Measurements from ENCODE around the gene RNF157.

Gene RNF157

DNA sequence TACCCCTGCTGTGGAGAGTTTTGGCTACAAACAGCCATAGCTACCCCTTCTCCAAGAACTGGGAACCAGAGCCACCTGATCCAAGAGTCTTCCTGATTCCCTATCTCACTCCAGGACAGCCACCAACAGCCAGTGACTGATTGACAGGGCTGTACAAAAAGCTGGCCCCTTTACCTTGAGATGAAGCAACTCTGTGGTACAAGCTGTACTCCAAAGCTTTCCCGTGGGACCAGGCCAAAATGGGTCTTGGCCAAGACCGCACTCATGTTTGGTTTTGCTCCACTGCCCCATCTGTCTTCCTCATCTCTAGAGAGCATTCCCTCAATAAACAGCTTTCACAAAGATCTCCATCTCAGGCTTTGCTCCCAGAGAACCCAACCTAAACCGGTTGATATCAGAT lies 43.6 kb downstream of the RNF157 start:
- Histone ChIP-seq H3K36me3 (ENCODE audit: low read depth) (no peaks in the 10 kb centered on the region), H3K4me1 (ENCODE audit: insufficient read depth, poor library complexity, severe bottlenecking) (no peaks in the 10 kb centered on the region), H3K27ac (ENCODE audit: poor library complexity, severe bottlenecking) (no peak overlapping the region), H3K9me3 (ENCODE audit: severe bottlenecking) (no peaks in the 10 kb centered on the region), H3K4me3 (ENCODE audit: severe bottlenecking) (no peak overlapping the region), H3K27me3 (ENCODE audit: insufficient read depth, poor library complexity, severe bottlenecking) (no peaks in the 10 kb centered on the region)
- ATAC-seq (ENCODE audit: low read depth), result no peak
- TF ChIP-seq, protein P1, sequence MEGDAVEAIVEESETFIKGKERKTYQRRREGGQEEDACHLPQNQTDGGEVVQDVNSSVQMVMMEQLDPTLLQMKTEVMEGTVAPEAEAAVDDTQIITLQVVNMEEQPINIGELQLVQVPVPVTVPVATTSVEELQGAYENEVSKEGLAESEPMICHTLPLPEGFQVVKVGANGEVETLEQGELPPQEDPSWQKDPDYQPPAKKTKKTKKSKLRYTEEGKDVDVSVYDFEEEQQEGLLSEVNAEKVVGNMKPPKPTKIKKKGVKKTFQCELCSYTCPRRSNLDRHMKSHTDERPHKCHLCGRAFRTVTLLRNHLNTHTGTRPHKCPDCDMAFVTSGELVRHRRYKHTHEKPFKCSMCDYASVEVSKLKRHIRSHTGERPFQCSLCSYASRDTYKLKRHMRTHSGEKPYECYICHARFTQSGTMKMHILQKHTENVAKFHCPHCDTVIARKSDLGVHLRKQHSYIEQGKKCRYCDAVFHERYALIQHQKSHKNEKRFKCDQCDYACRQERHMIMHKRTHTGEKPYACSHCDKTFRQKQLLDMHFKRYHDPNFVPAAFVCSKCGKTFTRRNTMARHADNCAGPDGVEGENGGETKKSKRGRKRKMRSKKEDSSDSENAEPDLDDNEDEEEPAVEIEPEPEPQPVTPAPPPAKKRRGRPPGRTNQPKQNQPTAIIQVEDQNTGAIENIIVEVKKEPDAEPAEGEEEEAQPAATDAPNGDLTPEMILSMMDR (IDR thresholded peaks at IDR 0.05; ENCODE audit: poor library complexity, severe bottlenecking), result no peak
- DNase-seq (ENCODE audit: low spot score), result no peak

DNA sequence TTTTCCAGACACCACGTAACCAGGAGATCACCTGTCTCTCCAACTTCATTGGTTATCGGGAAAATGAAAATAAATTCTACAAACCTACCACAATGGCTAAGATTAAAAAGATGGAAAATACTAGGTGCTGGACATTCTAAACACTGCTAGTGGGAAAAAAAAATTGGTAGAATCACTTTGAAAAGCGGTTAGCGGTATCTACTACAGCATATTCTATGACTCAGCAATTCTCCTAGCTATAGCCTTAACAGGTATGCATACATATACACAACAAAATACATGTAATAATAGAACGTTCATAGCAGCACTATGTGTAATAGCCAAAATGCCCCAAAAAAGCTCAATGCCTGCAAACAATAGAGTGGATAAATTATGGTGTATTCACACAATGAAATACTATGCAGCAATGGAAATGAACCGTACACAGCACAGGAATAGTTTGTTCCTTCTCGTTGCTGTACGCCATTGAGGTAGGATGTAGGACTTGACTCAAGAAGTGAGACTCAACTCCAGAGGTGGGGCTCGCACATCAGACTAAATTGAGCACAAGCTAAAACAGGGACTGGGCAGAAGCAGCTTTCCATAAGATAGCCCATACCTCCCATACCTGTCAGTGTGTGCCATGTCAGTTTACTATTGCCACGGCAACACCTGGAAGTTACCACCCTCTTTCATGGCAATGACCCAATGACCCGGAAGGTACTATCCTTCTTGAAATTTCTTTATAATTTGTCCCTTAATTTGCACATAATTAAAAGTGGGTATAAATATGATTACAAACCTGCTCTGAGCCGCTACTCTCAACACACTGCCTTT lies 44.8 kb downstream of the RNF157 start:
- Histone ChIP-seq H3K27ac (ENCODE audit: poor library complexity, severe bottlenecking) (no peak overlapping the region), H3K36me3 (ENCODE audit: low read depth) (no peaks in the 10 kb centered on the region), H3K9me3 (ENCODE audit: severe bottlenecking) (no peaks in the 10 kb centered on the region), H3K4me3 (ENCODE audit: severe bottlenecking) (no peak overlapping the region), H3K4me1 (ENCODE audit: insufficient read depth, poor library complexity, severe bottlenecking) (no peaks in the 10 kb centered on the region), H3K27me3 (ENCODE audit: insufficient read depth, poor library complexity, severe bottlenecking) (no peaks in the 10 kb centered on the region)
- DNase-seq (ENCODE audit: low spot score) (no peak), ATAC-seq (ENCODE audit: low read depth) (no peak)
- TF ChIP-seq, protein P1 (IDR thresholded peaks at IDR 0.05; ENCODE audit: poor library complexity, severe bottlenecking), result no peak

DNA sequence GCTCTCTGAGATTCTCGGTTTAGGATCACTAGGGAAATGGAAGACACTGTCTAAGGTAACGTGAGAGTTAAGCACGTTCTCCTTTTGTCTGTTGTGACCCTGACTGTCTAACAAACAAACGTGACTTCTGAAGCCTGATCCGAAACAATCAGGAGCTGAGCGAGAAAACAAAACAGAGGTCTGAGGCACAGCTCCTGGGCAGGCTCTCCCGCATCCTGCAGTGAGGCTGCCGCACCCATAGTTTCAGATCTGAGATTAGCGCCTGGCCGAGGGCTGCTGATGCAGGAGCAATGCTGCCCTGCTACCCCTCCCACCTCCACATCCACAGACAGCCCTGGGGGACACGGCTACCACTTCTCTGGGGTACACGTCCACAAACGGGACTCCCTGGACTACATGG lies 46.7 kb downstream of the RNF157 start:
- DNase-seq (ENCODE audit: low spot score) (no peak), ATAC-seq (ENCODE audit: low read depth) (no peak)
- no peaks in the 10 kb centered on the region for H3K36me3 ChIP-seq (ENCODE audit: low read depth)

DNA sequence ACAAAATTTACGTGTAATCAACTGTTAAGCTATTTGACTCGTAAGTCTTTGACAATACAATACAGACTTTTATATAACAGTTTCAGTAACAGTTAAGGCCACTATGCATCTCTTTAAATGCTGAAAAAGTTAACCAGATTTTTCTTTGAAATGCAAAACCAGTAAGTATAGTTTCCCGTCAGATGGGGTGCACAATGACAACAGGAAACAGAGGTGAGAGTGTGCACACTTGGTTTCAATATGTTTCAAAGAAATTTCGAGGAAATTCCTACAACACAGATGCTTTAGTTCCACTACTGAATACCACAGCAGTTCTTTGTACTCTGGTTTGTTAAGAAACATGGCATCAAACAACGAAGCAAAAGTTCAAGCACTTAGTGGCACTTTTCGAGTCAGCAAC lies 48.4 kb downstream of the RNF157 start:
- no peak for DNase-seq (ENCODE audit: low spot score)
- H3K9me3 ChIP-seq (ENCODE audit: severe bottlenecking), result no peaks in the 10 kb centered on the region
- no peak overlapping the region for H3K27ac ChIP-seq (ENCODE audit: poor library complexity, severe bottlenecking)
- no peaks in the 10 kb centered on the region for H3K27me3 ChIP-seq (ENCODE audit: insufficient read depth, poor library complexity, severe bottlenecking)
- no peaks in the 10 kb centered on the region for H3K36me3 ChIP-seq (ENCODE audit: low read depth)
- H3K4me1 ChIP-seq (ENCODE audit: insufficient read depth, poor library complexity, severe bottlenecking), result no peaks in the 10 kb centered on the region
- ATAC-seq (ENCODE audit: low read depth), result no peak
- TF ChIP-seq, protein P1 (IDR thresholded peaks at IDR 0.05; ENCODE audit: poor library complexity, severe bottlenecking), result no peak
- H3K4me3 ChIP-seq (ENCODE audit: severe bottlenecking), result no peak overlapping the region

More for the DNA sequence above, 46.7 kb downstream of the RNF157 start:
- H3K9me3 ChIP-seq (ENCODE audit: severe bottlenecking), result no peaks in the 10 kb centered on the region
- no peak overlapping the region for H3K27ac ChIP-seq (ENCODE audit: poor library complexity, severe bottlenecking)
- TF ChIP-seq, protein P1 (IDR thresholded peaks at IDR 0.05; ENCODE audit: poor library complexity, severe bottlenecking), result no peak
- H3K4me3 ChIP-seq (ENCODE audit: severe bottlenecking), result no peak overlapping the region
- H3K27me3 ChIP-seq (ENCODE audit: insufficient read depth, poor library complexity, severe bottlenecking), result no peaks in the 10 kb centered on the region
- H3K4me1 ChIP-seq (ENCODE audit: insufficient read depth, poor library complexity, severe bottlenecking), result no peaks in the 10 kb centered on the region

DNA sequence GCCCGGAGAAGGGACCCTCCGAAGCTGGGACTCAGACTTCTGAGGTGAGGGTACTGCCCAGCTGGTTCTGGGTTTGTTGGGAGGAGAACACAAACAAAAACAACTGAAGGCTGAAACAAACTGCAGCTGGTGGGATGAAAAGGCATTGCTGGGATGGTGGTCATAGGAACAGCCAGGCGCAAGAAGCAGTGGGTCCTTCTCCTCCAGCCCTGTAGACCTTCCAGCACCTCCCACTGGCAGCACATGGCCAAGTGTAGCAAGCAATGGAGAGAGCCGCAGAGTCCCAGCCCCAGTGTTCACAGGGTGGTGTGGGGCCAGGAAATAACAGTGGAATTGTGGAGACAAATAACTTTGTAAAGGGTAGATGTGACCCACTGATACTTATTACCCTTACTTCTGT lies 50.6 kb downstream of the RNF157 start:
- Histone ChIP-seq H3K36me3 (ENCODE audit: low read depth) (no peaks in the 10 kb centered on the region), H3K4me1 (ENCODE audit: insufficient read depth, poor library complexity, severe bottlenecking) (no peaks in the 10 kb centered on the region), H3K27me3 (ENCODE audit: insufficient read depth, poor library complexity, severe bottlenecking) (no peaks in the 10 kb centered on the region), H3K4me3 (ENCODE audit: severe bottlenecking) (no peak overlapping the region), H3K9me3 (ENCODE audit: severe bottlenecking) (no peaks in the 10 kb centered on the region), H3K27ac (ENCODE audit: poor library complexity, severe bottlenecking) (no peak overlapping the region)
- ATAC-seq (ENCODE audit: low read depth) (no peak), DNase-seq (ENCODE audit: low spot score) (no peak)
- TF ChIP-seq, protein P1 (IDR thresholded peaks at IDR 0.05; ENCODE audit: poor library complexity, severe bottlenecking), result no peak
